HG03097 (cell line): ENCODE results near the gene RGR.
A peak's percentile ranks its signal among the peaks of the same experiment; 100 is the strongest.

Experiments used
- ATAC-seq: cut with Tn5 transposase; IDR thresholded peaks from one replicate; pipeline ENCODE4 v1.9.1; 2021; ENCODE audit not compliant: unreplicated experiment, low FRiP score

RGR gene

DNA sequence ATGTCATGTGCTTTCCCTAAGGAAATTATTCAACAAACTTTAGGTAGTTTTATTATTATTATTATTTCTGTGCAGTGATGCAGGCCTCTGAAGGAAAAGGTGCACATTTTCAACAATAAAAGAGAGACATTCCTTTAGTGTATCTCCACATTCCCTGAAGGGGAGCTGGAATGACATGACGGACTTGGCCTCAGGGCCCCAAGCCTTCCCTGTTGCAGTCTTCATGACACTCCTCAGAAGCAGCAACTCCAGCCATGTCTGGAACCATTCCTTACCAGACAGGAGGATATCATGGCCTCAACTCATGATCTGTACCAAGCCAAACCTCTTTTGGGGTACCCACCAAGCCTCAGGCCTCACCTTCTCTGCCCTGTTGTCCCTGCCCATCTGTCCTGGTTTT lies 48.3 kb downstream of the RGR start:
- no peak for ATAC-seq

DNA sequence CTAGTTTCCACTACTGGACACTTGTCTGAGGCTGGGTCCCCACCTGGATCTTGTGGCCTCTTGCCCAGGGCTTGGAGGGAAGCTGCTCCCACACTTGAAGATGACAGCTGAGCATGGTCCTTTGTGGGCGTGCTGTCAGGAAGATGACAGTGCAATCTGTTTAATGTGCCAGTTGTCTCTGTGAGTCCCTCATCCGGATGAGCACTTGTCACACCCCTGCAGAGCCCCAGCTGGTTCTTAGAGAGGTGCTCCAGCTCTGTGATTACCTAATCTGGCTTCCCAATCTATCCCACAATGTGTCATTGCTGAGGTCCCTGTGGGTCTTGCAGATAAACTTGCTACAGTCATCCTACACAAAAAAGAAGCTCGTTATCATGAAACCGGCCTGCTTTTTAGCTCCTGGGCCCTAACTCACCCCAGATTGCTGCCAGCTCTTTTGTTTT lies 48.7 kb downstream of the RGR start:
- no peak for ATAC-seq

DNA sequence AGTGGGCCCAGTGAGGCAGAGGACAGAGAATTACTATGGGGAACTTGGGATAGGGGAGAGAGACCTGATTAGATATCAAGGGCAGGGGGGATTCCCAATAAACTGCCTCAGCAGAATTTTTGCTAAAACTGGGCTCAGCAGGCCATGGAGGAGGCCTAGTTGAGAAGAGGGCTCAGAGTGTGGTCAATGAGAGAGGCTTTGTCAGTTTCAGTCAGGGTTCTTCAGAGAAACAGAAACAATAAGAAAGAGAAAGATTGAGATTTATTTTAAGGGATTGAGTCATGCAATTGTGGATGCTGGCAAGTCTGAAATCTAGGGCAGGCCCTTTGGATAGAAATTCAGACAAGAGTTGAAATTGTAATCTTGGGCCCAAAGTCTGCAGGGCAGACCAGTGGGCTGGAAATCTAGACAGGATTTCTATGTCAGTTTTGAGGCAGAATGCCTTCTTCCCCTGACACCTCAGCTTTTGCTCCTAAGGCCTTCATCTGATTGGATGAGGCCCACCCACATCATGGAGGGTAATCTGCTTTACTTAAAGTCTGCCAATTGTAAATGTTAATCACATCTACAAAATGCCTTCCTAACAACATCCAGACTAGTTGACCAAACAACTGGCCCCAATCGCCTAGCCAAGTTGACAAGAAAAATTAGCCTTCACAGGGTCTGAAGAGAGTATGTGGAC lies 50.1 kb downstream of the RGR start:
- peak; percentile 60 for ATAC-seq

DNA sequence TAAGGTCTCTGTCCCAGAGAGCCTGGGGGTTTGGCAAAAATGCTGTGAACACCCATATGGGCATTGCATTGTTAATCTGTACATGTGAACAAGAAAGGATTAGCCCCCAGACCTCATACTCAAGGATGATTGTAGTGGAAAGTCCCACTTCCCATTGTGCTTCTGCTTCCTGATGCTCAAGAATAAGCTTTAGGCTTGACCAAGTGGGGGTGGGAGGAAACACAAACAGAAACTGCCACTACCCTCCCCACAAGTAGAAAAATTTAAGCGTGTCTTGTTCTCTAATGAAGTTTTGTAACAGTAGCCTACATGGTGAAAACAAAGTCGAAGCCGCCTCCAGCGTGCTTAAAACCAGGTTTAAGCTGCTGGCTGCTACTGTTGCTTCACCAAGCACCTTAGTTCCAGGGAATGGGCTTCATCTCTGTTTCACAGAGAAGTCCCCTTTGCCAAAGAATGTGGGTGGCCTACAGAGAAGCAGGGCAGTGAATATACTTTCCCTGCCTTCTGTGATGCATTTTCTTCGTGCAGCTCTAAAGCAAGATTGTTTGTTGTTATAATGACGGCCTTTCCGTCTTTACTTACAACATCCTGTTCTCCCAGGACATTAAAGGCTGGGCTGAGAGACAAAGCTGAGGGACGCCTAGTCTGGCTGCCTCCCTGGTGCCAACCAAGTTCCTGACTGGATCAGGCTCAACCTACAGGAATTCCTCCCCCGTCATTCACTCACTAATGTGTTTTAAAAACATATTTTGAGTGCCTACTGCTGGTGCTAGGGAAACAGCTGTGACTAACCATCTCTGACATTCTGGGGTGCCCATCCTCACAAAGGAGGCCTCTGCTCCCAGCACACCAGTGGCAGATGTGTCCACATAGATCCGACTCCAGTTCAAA lies 51.5 kb downstream of the RGR start:
- ATAC-seq, result no peak

GRCh38 chr10:84298057-84298456 lies 53.2 kb downstream of the RGR start:
- ATAC-seq, result no peak

DNA sequence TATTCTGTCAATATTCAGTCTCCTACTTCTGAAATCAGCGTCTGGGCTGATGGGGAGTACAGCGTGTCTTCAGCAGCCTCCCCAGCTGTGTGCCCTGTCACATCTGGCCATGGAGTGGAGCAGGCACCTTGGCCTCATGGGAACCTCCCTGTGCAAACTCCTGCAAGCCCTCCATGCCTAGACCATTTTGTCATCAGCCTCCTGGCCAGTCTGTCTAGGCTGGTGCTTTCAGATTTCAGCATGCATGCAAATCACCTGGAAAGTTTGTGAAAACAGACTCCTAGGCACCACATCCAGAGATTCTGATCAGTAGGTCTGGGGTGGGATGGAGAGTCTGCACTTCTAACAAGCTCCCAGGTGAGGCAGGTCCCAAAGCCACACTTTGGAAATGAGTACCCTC lies 57.4 kb downstream of the RGR start:
- no peak for ATAC-seq

GRCh38 chr10:84306751-84307384 lies 62.0 kb downstream of the RGR start:
- ATAC-seq, result no peak

DNA sequence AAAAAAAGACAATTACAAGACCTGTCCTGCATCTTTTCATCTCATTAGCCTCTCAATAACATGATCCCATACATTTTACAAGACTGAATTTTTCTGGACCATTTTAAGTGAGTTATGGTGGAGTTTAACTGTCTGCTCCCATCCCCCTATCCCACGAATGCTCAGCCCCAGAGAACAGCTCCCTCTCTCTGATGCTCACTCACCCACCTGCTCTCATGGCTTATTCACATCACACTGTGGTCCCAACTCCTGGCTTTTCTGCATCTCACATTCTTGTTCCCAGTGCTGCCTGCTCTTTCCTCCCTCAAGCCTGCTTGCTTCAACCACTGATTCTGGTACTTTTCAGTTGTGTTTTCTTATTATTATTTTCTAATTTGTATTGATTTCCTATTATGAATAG lies 63.2 kb downstream of the RGR start:
- no peak for ATAC-seq

DNA sequence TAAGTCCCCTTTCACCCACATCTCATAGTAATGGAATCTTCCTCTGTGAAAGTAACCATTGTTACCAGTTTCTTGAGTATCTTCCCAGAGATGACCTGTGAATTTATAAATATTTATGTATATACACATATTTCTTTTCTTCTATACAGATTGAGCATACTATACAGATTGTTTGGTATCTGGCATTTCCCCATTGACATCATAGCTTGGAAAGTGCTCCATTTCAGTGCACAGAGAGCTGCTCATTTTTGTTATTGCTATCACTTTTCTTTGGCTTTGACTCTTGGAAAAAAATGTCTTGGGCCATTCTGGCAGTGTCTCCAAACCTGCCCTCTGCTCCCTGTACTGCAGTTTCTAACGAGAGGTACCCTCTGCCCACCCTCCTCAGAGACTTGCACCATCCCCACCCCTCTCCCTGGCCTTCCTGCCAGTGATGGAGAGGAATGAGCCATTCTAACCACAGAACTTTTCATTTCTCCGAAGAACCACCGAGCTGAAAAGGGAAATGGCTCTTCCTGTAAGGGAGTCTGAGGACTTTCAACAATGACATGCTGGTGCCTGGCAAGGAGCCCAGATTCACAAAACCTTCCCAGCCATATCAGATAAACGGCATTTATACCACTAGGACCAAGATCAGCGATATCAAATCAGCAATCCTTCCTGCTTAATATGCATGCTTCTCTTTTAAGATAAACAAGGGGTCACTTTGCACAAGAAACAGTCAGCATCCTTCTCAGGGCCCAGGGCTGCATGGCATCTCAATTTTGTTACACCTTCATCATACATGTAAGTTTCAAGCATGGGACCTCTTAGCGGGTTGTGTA lies 63.8 kb downstream of the RGR start:
- no peak for ATAC-seq
